ENCODE data around the gene MS4A7.

- no peak for TF ChIP-seq CTCF (conservative IDR thresholded peaks at IDR 0.05; ENCODE audit: low read length)
- TF ChIP-seq EZH2phosphoT487 (IDR thresholded peaks at IDR 0.05; ENCODE audit: borderline replicate concordance, low read depth, low read length) = no peak
These were observed 16.5 kb downstream of the MS4A7 start for GRCh38 chr11:60394666-60395380.

Measured in OCI-LY7 (cell line).